HEK293 (cell line): Measurements from ENCODE around the gene FRMD4A.

Experiments
- CTCF ChIA-PET: fragments of 350-600 bp; formaldehyde crosslinking; extraction: SDS; loops from one replicate; lab custom pipeline; 2021; ENCODE audit warnings: antibody characterized with exemption; lab: Yijun Ruan, JAX
- POLR2A ChIA-PET: fragments of 300-600 bp; formaldehyde crosslinking; extraction: SDS; loops from one replicate; lab custom pipeline; 2020; ENCODE audit warnings: antibody characterized with exemption, inconsistent platforms; lab: Yijun Ruan, JAX
- H3K27ac ChIP-seq: fragments of 200-500 bp; sonication (Bioruptor generic); 2 replicates; pipeline ENCODE4 v1.5.1; 2014; ENCODE audit warnings: low read depth, low read length, control low read depth, inconsistent platforms; ENCODE audit errors: extremely low read depth
- H3K36me3 ChIP-seq, 2 experiments: fragments of 200-500 bp in 1 of 2; sonication (Bioruptor generic) in 1 of 2; 1 replicate in 1 of 2; 2 replicates in 1 of 2; pipeline ENCODE4 v1.5.1; 2014 to 2017; ENCODE audit warnings: inconsistent platforms in 2 of 2, low read length in 2 of 2; ENCODE audit not compliant: control insufficient read depth in 2 of 2, insufficient read depth in 1 of 2
- H3K4me1 ChIP-seq: fragments of 200-500 bp; sonication (Bioruptor generic); 2 replicates; pipeline ENCODE4 v1.5.1; 2014; ENCODE audit warnings: mild to moderate bottlenecking, low read length, inconsistent platforms; ENCODE audit not compliant: control insufficient read depth, insufficient read depth
- H3K4me3 ChIP-seq: 2 replicates; pipeline ENCODE4 v1.5.1; 2011; ENCODE audit warnings: low read depth, mild to moderate bottlenecking, control low read depth, low read length, moderate library complexity
- H3K9me3 ChIP-seq: fragments of 200-500 bp; sonication (Bioruptor generic); 2 replicates; pipeline ENCODE4 v1.5.1; 2014; ENCODE audit warnings: low read depth, low read length, inconsistent platforms; ENCODE audit not compliant: control insufficient read depth, insufficient read depth
- BCL6B ChIP-seq: fragments of 450-650 bp; formaldehyde crosslinking; IDR thresholded peaks from 2 replicates; pipeline ENCODE4 v1.5.1; 2017; ENCODE audit warnings: missing biosample characterization, missing genetic modification characterization
- PBX3 ChIP-seq: sonication (generic); formaldehyde crosslinking; IDR thresholded peaks from 2 replicates; pipeline ENCODE4 v1.8.1; 2022; ENCODE audit warnings: mild to moderate bottlenecking, moderate library complexity, missing genetic modification reagents
- PRDM4 ChIP-seq: fragments of 450-650 bp; formaldehyde crosslinking; IDR thresholded peaks from 2 replicates; pipeline ENCODE4 v1.5.1; 2017; ENCODE audit warnings: missing biosample characterization, missing genetic modification characterization
- YY2 ChIP-seq: fragments of 450-650 bp; formaldehyde crosslinking; IDR thresholded peaks from 2 replicates; pipeline ENCODE4 v1.5.1; 2016; ENCODE audit warnings: missing biosample characterization, missing genetic modification characterization
- ZBTB49 ChIP-seq: fragments of 450-650 bp; formaldehyde crosslinking; IDR thresholded peaks from 2 replicates; pipeline ENCODE4 v1.5.1; 2016; ENCODE audit warnings: missing biosample characterization, missing genetic modification characterization, low read depth
- ZBTB8A ChIP-seq: fragments of 450-650 bp; formaldehyde crosslinking; IDR thresholded peaks from 2 replicates; pipeline ENCODE4 v1.5.1; 2016; ENCODE audit warnings: missing biosample characterization, missing genetic modification characterization
- ZNF121 ChIP-seq: fragments of 450-650 bp; formaldehyde crosslinking; IDR thresholded peaks from 2 replicates; pipeline ENCODE4 v1.5.1; 2016; ENCODE audit warnings: missing biosample characterization, missing genetic modification characterization
- ZNF133 ChIP-seq: fragments of 450-650 bp; formaldehyde crosslinking; IDR thresholded peaks from 2 replicates; pipeline ENCODE4 v1.5.1; 2016; ENCODE audit warnings: missing biosample characterization, missing genetic modification characterization
- ZNF19 ChIP-seq: fragments of 450-650 bp; formaldehyde crosslinking; IDR thresholded peaks from 2 replicates; pipeline ENCODE4; 2016; ENCODE audit warnings: missing biosample characterization, missing genetic modification characterization, low read depth
- ZNF335 ChIP-seq: fragments of 450-650 bp; formaldehyde crosslinking; conservative IDR thresholded peaks from 2 replicates; pipeline ENCODE4 v1.5.1; 2016; ENCODE audit warnings: missing biosample characterization, missing genetic modification characterization
- ZNF350 ChIP-seq: fragments of 450-650 bp; formaldehyde crosslinking; IDR thresholded peaks from 2 replicates; pipeline ENCODE4 v1.5.0; 2017; ENCODE audit warnings: missing biosample characterization, mild to moderate bottlenecking, missing genetic modification characterization
- ZNF416 ChIP-seq: fragments of 450-650 bp; formaldehyde crosslinking; IDR thresholded peaks from 2 replicates; pipeline ENCODE4 v1.5.1; 2016; ENCODE audit warnings: missing biosample characterization, missing genetic modification characterization
- ZNF449 ChIP-seq: fragments of 450-650 bp; formaldehyde crosslinking; IDR thresholded peaks from 2 replicates; pipeline ENCODE4 v1.5.1; 2017; ENCODE audit warnings: missing biosample characterization, mild to moderate bottlenecking, missing genetic modification characterization, moderate library complexity
- ZNF629 ChIP-seq: fragments of 450-650 bp; formaldehyde crosslinking; IDR thresholded peaks from 2 replicates; pipeline ENCODE4 v1.5.1; 2017; ENCODE audit warnings: missing biosample characterization, missing genetic modification characterization
- ZNF837 ChIP-seq: fragments of 450-650 bp; formaldehyde crosslinking; IDR thresholded peaks from 2 replicates; pipeline ENCODE4 v1.5.1; 2016; ENCODE audit warnings: missing biosample characterization, missing genetic modification characterization

FRMD4A gene

GRCh38 chr10:13908475-13908874, 422.2 kb downstream of the FRMD4A start:
- ChIA-PET POLR2A (no interaction called here), CTCF (no interaction called here)
- TF ChIP-seq ZNF19 (tag by site-specific recombination) (no peak), ZNF335 (tag by site-specific recombination) (no peak)
- H3K36me3 ChIP-seq: no peaks in the 10 kb centered on the region
- H3K4me3 ChIP-seq: no peak overlapping the region
- no peaks in the 10 kb centered on the region for H3K9me3 ChIP-seq
- no peak overlapping the region for H3K27ac ChIP-seq
- no peaks in the 10 kb centered on the region for H3K4me1 ChIP-seq

- ChIA-PET CTCF (no interaction called here), POLR2A (no interaction called here)
- no peak for TF ChIP-seq PBX3 (CRISPR knock-in tag)
- no peak for TF ChIP-seq ZNF449 (tag by site-specific recombination)
- no peak for TF ChIP-seq ZNF121 (tag by site-specific recombination)
- TF ChIP-seq ZNF629 (tag by site-specific recombination): no peak
These were observed 423.2 kb downstream of the FRMD4A start for GRCh38 chr10:13907570-13907969.

GRCh38 chr10:13905281-13905680, 425.4 kb downstream of the FRMD4A start:
- Histone ChIP-seq H3K9me3 (no peaks in the 10 kb centered on the region), H3K4me3 (no peak overlapping the region), H3K27ac (no peak overlapping the region), H3K4me1 (no peaks in the 10 kb centered on the region), H3K36me3 (no peaks in the 10 kb centered on the region)
- no peak for TF ChIP-seq ZNF837 (tag by site-specific recombination)
- no peak for TF ChIP-seq ZNF133 (tag by site-specific recombination)
- TF ChIP-seq ZBTB8A (tag by site-specific recombination): no peak
- no peak for TF ChIP-seq PRDM4 (tag by site-specific recombination)
- TF ChIP-seq YY2 (tag by site-specific recombination): no peak
- no peak for TF ChIP-seq BCL6B (tag by site-specific recombination)
- TF ChIP-seq ZNF416 (tag by site-specific recombination): no peak
- no peak for TF ChIP-seq ZBTB49
- TF ChIP-seq ZNF350: no peak
- CTCF ChIA-PET: no interaction called here
- POLR2A ChIA-PET: no interaction called here

More at GRCh38 chr10:13907570-13907969, 423.2 kb downstream of the FRMD4A start:
- Histone ChIP-seq H3K4me1 (no peaks in the 10 kb centered on the region), H3K9me3 (no peaks in the 10 kb centered on the region), H3K27ac (no peak overlapping the region), H3K4me3 (no peak overlapping the region), H3K36me3 (no peaks in the 10 kb centered on the region)
